Measurements from ENCODE around the gene TTC39B. TPM values are rescaled to one million over a fixed set of nuclear protein-coding genes. Genes with fewer than 3 reads are reported as not detected.

TTC39B gene
- total and polyA plus RNA-seq, 4 donors = 1.8 to 11.7 (median 2.8) TPM

GRCh38 chr9:15115702-15116101 lies 191.3 kb downstream of the TTC39B start:
- no peak for DNase-seq (ENCODE audit: low spot score)
- Histone ChIP-seq H3K36me3 (ENCODE audit: control insufficient read depth in 4 of 4, insufficient read depth in 3 of 4, low read depth in 1 of 4, low read length in 3 of 4) (no peaks in the 10 kb centered on the region), H3K9me3 (ENCODE audit: control insufficient read depth in 4 of 4, low read length in 3 of 4) (no peaks in the 10 kb centered on the region), H3K27ac (ENCODE audit: low read depth in 1 of 2, low read length in 2 of 2) (no peak overlapping the region), H3K4me3 (ENCODE audit: low read depth in 1 of 3, low read length in 3 of 3) (no peak overlapping the region), H3K4me1 (ENCODE audit: control insufficient read depth in 4 of 4, insufficient read depth in 4 of 4, low read length in 3 of 4) (no peaks in the 10 kb centered on the region), H3K27me3 (ENCODE audit: control insufficient read depth in 4 of 4, insufficient read depth in 4 of 4, low read length in 3 of 4) (peaks cover 0 to 2% (median 0%) of the 10 kb centered on the region in 4 donors), H3K9ac (ENCODE audit: low read depth in 1 of 2, low read length in 2 of 2) (no peak overlapping the region)
- 64% methylated on average over 5 of the region's 5 CpGs for WGBS
- TF ChIP-seq YY1 (IDR thresholded peaks at IDR 0.05) = no peak
- no peak for TF ChIP-seq CTCF (IDR thresholded peaks at IDR 0.05; ENCODE audit: low read depth, low read length, missing input control)
- TF ChIP-seq ZBTB33 (IDR thresholded peaks at IDR 0.05) = no peak
- TF ChIP-seq FOXA2 (IDR thresholded peaks at IDR 0.05) = no peak
- TF ChIP-seq RAD21 (IDR thresholded peaks at IDR 0.05) = no peak
- no peak for TF ChIP-seq HNF4G (IDR thresholded peaks at IDR 0.05)
- TF ChIP-seq ATF3 (IDR thresholded peaks at IDR 0.05) = no peak
- TF ChIP-seq REST (IDR thresholded peaks at IDR 0.05) = no peak
- TF ChIP-seq GABPA (IDR thresholded peaks at IDR 0.05 in 1 of 2, conservative IDR thresholded peaks at IDR 0.05 in 1 of 2) = no peak
- no peak for TF ChIP-seq EGR1 (IDR thresholded peaks at IDR 0.05; ENCODE audit: low read depth in 2 of 2)
- no peak for TF ChIP-seq NR2F2 (IDR thresholded peaks at IDR 0.05)
- no peak for TF ChIP-seq HNF4A (conservative IDR thresholded peaks at IDR 0.05)
- no peak for TF ChIP-seq FOXA1 (IDR thresholded peaks at IDR 0.05)
- TF ChIP-seq RXRA (IDR thresholded peaks at IDR 0.05) = no peak
- TF ChIP-seq JUND (IDR thresholded peaks at IDR 0.05) = no peak
- TF ChIP-seq MAX (IDR thresholded peaks at IDR 0.05) = no peak
- TF ChIP-seq SP1 (IDR thresholded peaks at IDR 0.05) = no peak

- no peak for DNase-seq (ENCODE audit: low spot score)
- Histone ChIP-seq H3K27ac (ENCODE audit: low read depth in 1 of 2, low read length in 2 of 2) (no peak overlapping the region), H3K4me1 (ENCODE audit: control insufficient read depth in 4 of 4, insufficient read depth in 4 of 4, low read length in 3 of 4) (no peaks in the 10 kb centered on the region), H3K27me3 (ENCODE audit: control insufficient read depth in 4 of 4, insufficient read depth in 4 of 4, low read length in 3 of 4) (peaks cover 0 to 2% (median 0%) of the 10 kb centered on the region in 4 donors), H3K9me3 (ENCODE audit: control insufficient read depth in 4 of 4, low read length in 3 of 4) (no peaks in the 10 kb centered on the region), H3K9ac (ENCODE audit: low read depth in 1 of 2, low read length in 2 of 2) (no peak overlapping the region), H3K36me3 (ENCODE audit: control insufficient read depth in 4 of 4, insufficient read depth in 3 of 4, low read depth in 1 of 4, low read length in 3 of 4) (no peaks in the 10 kb centered on the region), H3K4me3 (ENCODE audit: low read depth in 1 of 3, low read length in 3 of 3) (no peak overlapping the region)
- WGBS = 68% methylated on average over 2 of the region's 2 CpGs
- TF ChIP-seq CTCF (IDR thresholded peaks at IDR 0.05; ENCODE audit: low read depth, low read length, missing input control) (no peak), NR2F2 (IDR thresholded peaks at IDR 0.05) (no peak), TAF1 (conservative IDR thresholded peaks at IDR 0.05) (no peak), ZBTB33 (IDR thresholded peaks at IDR 0.05) (no peak), MAX (IDR thresholded peaks at IDR 0.05) (no peak), ATF3 (IDR thresholded peaks at IDR 0.05) (no peak), RXRA (IDR thresholded peaks at IDR 0.05) (no peak), FOXA2 (IDR thresholded peaks at IDR 0.05) (no peak), JUND (IDR thresholded peaks at IDR 0.05) (no peak), RAD21 (IDR thresholded peaks at IDR 0.05) (no peak), HNF4G (IDR thresholded peaks at IDR 0.05) (no peak), FOXA1 (IDR thresholded peaks at IDR 0.05) (no peak)
These were observed 192.0 kb downstream of the TTC39B start for GRCh38 chr9:15115041-15115440.
